HG02678 (cell line): ENCODE results near the gene DIDO1.

Experiments
- ATAC-seq: cut with Tn5 transposase; IDR thresholded peaks from one replicate; pipeline ENCODE4 v1.9.1; 2021; ENCODE audit warnings: mild to moderate bottlenecking, moderate library complexity; ENCODE audit not compliant: unreplicated experiment

DIDO1 gene

GRCh38 chr20:62839261-62839660, 87.0 kb downstream of the DIDO1 start:
- no peak for ATAC-seq

- peak; percentile 79 for ATAC-seq
Measured at GRCh38 chr20:62838128-62838891, 88.0 kb downstream of the DIDO1 start.

- peak; percentile 22 for ATAC-seq
Measured at GRCh38 chr20:62837790-62838127, 88.5 kb downstream of the DIDO1 start.

DNA sequence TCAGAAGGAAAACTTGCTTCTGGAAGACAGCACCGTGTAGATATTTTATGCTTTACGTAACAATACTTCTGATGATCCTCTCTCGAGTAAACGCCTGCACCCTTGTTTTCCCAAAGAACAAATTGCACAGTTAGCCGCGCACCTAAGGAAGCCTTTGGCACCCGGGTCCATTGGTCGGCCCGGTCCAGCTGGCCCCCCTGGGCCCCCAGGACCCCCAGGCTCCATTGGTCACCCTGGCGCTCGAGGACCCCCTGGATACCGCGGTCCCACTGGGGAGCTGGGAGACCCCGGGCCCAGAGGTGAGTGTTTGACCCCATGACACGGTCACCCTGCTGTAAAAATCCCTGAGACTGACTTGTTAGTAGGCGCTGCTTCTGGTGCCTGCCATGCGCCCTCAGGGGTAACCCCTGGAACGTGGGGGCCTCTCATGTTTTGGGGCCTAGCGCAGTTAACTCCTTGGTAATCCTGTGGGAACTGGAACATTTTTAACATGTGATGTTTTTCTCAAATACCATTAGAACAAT, 89.3 kb downstream of the DIDO1 start:
- no peak for ATAC-seq

DNA sequence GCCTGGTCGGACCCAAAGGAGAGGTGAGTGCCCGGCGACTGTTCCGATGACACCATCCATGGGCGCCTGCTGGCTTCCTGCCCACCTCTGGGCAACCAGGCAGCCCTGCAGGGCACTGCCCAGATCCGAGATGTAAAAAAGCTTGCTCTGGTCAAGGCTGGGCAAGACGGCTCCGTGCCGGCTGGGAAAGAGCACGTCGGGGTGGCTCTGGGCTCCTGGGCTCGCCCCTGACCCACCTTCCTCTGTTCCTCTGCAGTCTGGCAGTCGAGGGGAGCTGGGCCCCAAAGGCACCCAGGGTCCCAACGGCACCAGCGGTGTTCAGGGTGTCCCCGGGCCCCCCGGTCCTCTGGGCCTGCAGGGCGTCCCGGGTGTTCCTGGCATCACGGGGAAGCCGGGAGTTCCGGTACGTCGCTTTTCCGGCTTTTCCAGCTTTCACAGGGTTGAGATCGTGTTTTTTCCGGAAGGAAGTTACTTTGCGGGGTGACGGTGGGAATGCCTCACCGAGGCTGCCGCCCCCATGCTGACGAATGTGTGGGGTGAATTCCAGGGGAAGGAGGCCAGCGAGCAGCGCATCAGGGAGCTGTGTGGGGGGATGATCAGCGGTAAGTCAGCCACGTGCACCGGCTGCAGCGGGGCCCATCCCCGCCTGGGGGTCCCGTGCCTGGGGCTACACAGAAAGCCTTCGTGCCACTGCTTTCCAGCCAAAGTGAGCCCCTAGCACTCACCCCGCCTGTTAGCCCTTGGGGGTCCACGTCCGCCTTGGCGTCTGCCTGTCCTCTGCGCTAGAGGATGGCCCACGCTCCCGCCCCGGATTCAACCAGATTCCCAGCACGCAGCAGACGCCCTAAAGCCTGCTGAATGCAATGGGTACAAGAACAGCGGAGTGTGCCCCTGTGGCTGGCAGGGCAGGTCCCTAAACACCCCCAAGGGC, 90.1 kb downstream of the DIDO1 start:
- ATAC-seq = no peak

GRCh38 chr20:62834967-62835730, 91.2 kb downstream of the DIDO1 start:
- no peak for ATAC-seq

DNA sequence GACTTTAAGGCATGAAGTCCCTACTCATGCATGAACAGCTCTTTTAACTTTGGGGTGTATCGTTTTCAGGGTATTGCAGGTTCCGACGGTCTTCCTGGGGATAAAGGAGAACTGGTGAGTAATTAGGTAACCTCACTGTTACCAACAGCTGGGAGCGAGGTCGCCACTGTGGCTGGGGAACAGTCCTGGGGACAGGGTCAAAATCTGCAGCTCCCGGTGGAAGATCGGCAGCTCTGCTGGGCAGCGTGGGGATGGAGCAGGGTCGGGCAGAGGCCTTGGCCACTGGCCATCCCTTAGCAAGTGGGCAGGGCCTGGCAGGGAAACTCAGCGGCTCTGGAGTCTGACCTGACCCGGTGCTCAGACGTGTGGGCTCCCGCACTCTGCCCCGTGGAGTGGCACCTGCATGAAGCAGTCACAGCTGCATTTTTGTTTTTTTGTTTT, 93.3 kb downstream of the DIDO1 start:
- ATAC-seq = peak; percentile 33

- peak; percentile 67 for ATAC-seq
Measured at GRCh38 chr20:62832212-62832922, 93.9 kb downstream of the DIDO1 start.

DNA sequence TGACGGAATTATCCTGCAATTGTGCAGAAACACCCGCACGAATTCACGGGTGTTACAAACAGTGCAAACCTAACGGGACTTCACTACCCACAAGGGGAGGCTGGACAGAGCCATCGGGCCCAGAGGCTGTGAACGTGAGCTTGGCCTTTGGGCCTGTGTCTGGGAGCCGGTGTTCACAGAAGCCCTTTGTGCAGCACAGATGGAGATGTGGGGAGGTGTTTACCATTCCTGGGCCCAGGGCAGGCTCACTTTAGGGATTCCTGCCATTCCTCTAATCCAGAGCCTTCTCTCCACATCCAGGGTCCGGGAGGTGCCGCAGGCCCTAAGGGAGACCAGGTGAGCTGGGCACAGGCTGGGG, 94.5 kb downstream of the DIDO1 start:
- no peak for ATAC-seq

DNA sequence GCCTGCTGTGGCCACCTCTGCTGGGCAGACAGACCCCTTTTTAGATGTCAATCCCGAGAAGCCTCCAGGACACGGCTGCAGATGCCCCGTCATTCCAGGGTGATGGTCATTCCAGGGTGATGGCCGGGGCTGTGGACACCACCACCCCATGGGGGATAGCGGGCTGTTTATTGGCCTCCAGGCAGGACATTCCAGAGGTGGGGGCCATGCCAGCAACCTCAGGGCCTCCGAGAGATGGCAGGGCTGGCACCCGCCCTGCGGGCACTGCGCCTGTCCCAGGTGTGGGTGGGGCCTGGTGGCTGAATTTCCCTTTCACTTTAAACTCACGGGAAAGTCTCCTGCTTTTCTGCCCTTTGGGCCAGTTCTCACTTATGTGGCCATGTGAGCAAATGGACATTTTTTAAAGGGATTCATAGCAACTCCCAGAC, 94.9 kb downstream of the DIDO1 start:
- ATAC-seq = no peak

DNA sequence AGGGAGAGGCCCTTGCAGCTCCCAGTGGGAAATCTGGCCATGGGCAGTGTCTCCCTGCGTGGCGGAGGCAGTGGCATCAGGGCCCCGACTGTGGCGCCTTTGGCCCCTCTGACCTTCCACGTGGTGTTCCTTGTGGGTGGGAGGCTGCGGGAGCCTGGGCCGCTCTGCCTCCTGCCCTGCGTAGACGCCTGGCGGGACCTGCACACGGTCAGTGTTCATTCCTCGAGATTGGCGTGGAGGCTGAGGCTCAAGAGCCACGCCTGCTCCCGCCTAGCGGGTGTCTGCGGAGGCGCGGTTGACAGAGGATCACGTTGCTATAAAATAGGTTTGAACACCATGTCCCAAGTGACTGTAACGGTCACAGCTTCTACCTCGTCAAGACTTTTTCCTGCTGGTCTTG, 95.5 kb downstream of the DIDO1 start:
- ATAC-seq = no peak

DNA sequence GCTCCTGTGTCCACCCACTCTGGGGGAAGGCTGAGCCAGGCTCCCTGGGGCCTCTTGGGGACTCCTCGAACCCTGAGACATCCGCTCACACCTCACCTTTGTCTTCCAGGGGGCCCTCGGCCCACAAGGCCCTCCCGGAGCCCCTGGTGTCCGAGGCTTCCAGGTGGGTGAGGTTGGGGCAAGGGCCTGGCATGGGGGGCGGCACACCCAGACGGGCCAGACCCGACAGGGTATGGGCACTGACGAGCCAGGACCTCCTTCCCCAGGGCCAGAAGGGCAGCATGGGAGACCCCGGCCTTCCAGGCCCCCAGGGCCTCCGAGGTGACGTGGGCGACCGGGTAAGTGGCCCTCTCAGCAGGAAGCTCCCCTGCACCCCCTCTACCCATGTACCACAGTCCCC, 96.1 kb downstream of the DIDO1 start:
- no peak for ATAC-seq

- no peak for ATAC-seq
Measured at GRCh38 chr20:62829231-62830230, 96.8 kb downstream of the DIDO1 start.

DNA sequence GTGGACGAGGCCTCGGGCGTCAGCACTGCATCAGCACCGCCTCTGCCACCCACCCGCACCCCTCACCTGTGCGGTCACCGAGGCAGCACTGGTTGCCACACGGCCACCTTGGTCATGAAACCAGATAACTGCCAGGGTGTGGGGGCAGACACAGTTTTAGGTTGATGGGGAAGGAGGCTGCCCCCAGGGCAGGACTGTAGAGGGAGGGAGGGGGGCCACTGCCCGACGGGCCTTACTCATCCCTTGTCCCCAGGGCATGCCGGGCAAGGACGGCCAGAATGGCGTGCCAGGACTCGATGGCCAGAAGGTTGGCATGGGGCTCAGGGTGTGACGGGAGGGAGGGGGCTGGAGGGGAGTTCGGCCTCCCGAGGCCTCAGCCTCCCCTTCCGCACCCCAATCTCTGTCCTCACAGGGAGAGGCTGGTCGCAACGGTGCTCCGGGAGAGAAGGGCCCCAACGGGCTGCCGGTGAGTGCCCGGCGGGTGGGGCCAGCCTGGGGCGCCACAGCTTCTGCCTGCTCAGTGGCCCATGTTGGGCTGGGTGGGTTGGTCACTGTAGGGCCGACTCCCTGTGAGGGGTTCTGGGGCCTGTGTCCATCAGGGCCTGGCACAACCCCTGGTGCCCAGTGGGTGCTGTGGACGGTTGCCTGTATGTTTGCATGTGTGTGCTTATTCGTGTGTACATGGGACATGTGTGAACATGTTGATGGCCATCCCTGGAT, 97.6 kb downstream of the DIDO1 start:
- ATAC-seq = no peak

DNA sequence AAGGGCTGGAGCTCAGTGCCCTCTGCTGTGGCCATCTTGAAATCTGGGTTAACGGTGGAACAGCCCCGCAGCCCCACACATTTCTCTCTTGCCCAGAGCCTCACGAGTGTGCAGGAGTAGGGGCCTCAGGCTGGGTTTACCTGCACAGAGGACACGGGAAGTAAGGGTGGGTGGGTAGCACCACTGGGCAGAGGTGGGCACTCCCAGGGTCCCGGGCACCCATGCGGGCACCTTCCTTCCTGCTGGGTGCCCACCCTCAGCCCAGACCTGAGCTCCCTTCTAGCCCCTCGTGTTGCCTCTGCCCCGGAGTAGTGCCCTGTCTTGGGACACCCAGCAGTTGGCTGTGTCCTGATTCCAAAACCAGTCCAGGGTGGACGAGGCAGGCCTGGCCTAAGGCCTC, 98.3 kb downstream of the DIDO1 start:
- ATAC-seq = no peak
